H9 (cell line): ENCODE results near the gene PAXX. TPM values are rescaled to one million over a fixed set of nuclear protein-coding genes. Genes with fewer than 3 reads are reported as not detected.

Experiments
- DNase-seq: peaks from one replicate; pipeline ENCODE4 v3.0.0-alpha.2; 2017
- H2AFZ ChIP-seq: one replicate; pipeline ENCODE4 v1.6.1; 2013; ENCODE audit warnings: mild to moderate bottlenecking, low read length, control low read depth, moderate library complexity
- H2AK5ac ChIP-seq: 2 replicates; pipeline ENCODE4 v1.6.1; 2013; ENCODE audit warnings: low read length, control low read depth, mixed read lengths; ENCODE audit not compliant: insufficient read length
- H2BK120ac ChIP-seq: one replicate; pipeline ENCODE4 v1.6.1; 2013; ENCODE audit warnings: low read depth, mild to moderate bottlenecking, low read length, control low read depth, inconsistent platforms; ENCODE audit not compliant: poor library complexity, severe bottlenecking
- H2BK12ac ChIP-seq: 2 replicates; pipeline ENCODE4 v1.6.1; 2013; ENCODE audit warnings: low read length, control low read depth, mixed read lengths, low read depth; ENCODE audit not compliant: insufficient read length
- H2BK15ac ChIP-seq: 2 replicates; pipeline ENCODE4 v1.6.1; 2013; ENCODE audit warnings: low read depth, low read length, control low read depth
- H2BK20ac ChIP-seq: one replicate; pipeline ENCODE4 v1.6.1; 2013; ENCODE audit warnings: low read depth, mild to moderate bottlenecking, low read length, control low read depth, inconsistent platforms; ENCODE audit not compliant: poor library complexity, severe bottlenecking
- H2BK5ac ChIP-seq: 2 replicates; pipeline ENCODE4 v1.6.1; 2013; ENCODE audit warnings: low read length, control low read depth, mixed read lengths; ENCODE audit not compliant: insufficient read length
- H3K14ac ChIP-seq: 2 replicates; pipeline ENCODE4 v1.6.1; 2013; ENCODE audit warnings: low read length, control low read depth; ENCODE audit not compliant: insufficient read depth
- H3K18ac ChIP-seq: 2 replicates; pipeline ENCODE4 v1.6.1; 2013; ENCODE audit warnings: low read depth, mild to moderate bottlenecking, mixed read lengths, low read length, control low read depth; ENCODE audit not compliant: insufficient read length
- H3K23ac ChIP-seq: 2 replicates; pipeline ENCODE4 v1.6.1; 2013; ENCODE audit warnings: low read length, control low read depth, mixed read lengths, low read depth; ENCODE audit not compliant: insufficient read length
- H3K23me2 ChIP-seq: 2 replicates; pipeline ENCODE4 v1.6.1; 2013; ENCODE audit warnings: low read depth, mild to moderate bottlenecking, mixed read lengths, low read length, control low read depth; ENCODE audit not compliant: insufficient read length, poor library complexity, severe bottlenecking
- H3K27ac ChIP-seq: 2 replicates; pipeline ENCODE4 v1.5.1; 2013; ENCODE audit warnings: low read length, control low read depth, mixed read lengths, low read depth; ENCODE audit not compliant: insufficient read length
- H3K27me3 ChIP-seq: 2 replicates; pipeline ENCODE4 v1.6.1; 2013; ENCODE audit warnings: low read length, control low read depth, inconsistent platforms; ENCODE audit not compliant: insufficient read depth
- H3K4ac ChIP-seq: 2 replicates; pipeline ENCODE4 v1.6.1; 2013; ENCODE audit warnings: low read depth, mild to moderate bottlenecking, control low read depth, inconsistent platforms, low read length, moderate library complexity
- H3K4me1 ChIP-seq: 2 replicates; pipeline ENCODE4 v1.6.1; 2013; ENCODE audit warnings: low read length, control low read depth, inconsistent platforms; ENCODE audit not compliant: insufficient read depth
- H3K4me2 ChIP-seq: 2 replicates; pipeline ENCODE4 v1.6.1; 2013; ENCODE audit warnings: low read length, control low read depth, mixed read lengths; ENCODE audit not compliant: insufficient read length, insufficient read depth
- H3K56ac ChIP-seq: 2 replicates; pipeline ENCODE4 v1.6.1; 2013; ENCODE audit warnings: low read depth, mild to moderate bottlenecking, mixed read lengths, low read length, control low read depth; ENCODE audit not compliant: insufficient read length
- H3K79me1 ChIP-seq: 2 replicates; pipeline ENCODE4 v1.6.1; 2013; ENCODE audit warnings: low read depth, mild to moderate bottlenecking, moderate library complexity, low read length, control low read depth, inconsistent platforms; ENCODE audit not compliant: insufficient read depth, poor library complexity, severe bottlenecking
- H3K79me2 ChIP-seq: 2 replicates; pipeline ENCODE4 v1.6.1; 2013; ENCODE audit warnings: low read length, control low read depth, inconsistent platforms; ENCODE audit not compliant: insufficient read depth
- H3K9ac ChIP-seq: 2 replicates; pipeline ENCODE4 v1.6.1; 2013; ENCODE audit warnings: low read length, control low read depth, mixed read lengths; ENCODE audit not compliant: insufficient read length; ENCODE audit errors: extremely low read depth
- H3K9me3 ChIP-seq: one replicate; pipeline ENCODE4 v1.6.1; 2013; ENCODE audit warnings: low read depth, low read length, inconsistent platforms; ENCODE audit not compliant: control insufficient read depth
- H3T11ph ChIP-seq: one replicate; pipeline ENCODE4 v1.6.1; 2013; ENCODE audit warnings: mild to moderate bottlenecking, low read length, control low read depth, inconsistent platforms
- H4K20me1 ChIP-seq: one replicate; pipeline ENCODE4 v1.6.1; 2013; ENCODE audit not compliant: control insufficient read depth, insufficient read length, insufficient read depth
- H4K5ac ChIP-seq: 2 replicates; pipeline ENCODE4 v1.6.1; 2013; ENCODE audit warnings: low read depth, mild to moderate bottlenecking, mixed read lengths, low read length, control low read depth; ENCODE audit not compliant: insufficient read length
- H4K8ac ChIP-seq: replicated peaks from 2 replicates; pipeline ENCODE4 v1.6.1; 2013; ENCODE audit warnings: low read length, control low read depth, mixed read lengths, low read depth; ENCODE audit not compliant: insufficient read length
- H4K91ac ChIP-seq: 2 replicates; pipeline ENCODE4 v1.6.1; 2013; ENCODE audit warnings: low read depth, mild to moderate bottlenecking, moderate library complexity, mixed read lengths, low read length, control low read depth; ENCODE audit not compliant: insufficient read length
- H3K27ac Mint-ChIP-seq, 3 experiments: 2 replicates in 2 of 3; 3 replicates in 1 of 3; pipeline ENCODE4 v1.8.0; 2020 to 2021; ENCODE audit warnings: mixed read lengths in 3 of 3, mild to moderate bottlenecking in 1 of 3, moderate library complexity in 1 of 3
- H3K27me3 Mint-ChIP-seq: 2 replicates; pipeline ENCODE4 v1.8.0; 2021; ENCODE audit warnings: low read depth, mild to moderate bottlenecking, moderate library complexity, mixed read lengths
- H3K36me3 Mint-ChIP-seq, 3 experiments: 2 replicates in 2 of 3; 3 replicates in 1 of 3; pipeline ENCODE4 v1.8.0; 2020 to 2021; ENCODE audit warnings: low read depth in 3 of 3, mixed read lengths in 3 of 3; ENCODE audit not compliant: insufficient read depth in 1 of 3
- H3K4me1 Mint-ChIP-seq, 2 experiments: 2 replicates each; pipeline ENCODE4 v1.8.0; 2020; ENCODE audit warnings: mixed read lengths in 2 of 2
- H3K4me3 Mint-ChIP-seq, 2 experiments: 2 replicates in 1 of 2; 3 replicates in 1 of 2; pipeline ENCODE4 v1.8.0; 2020 to 2021; ENCODE audit warnings: mild to moderate bottlenecking in 2 of 2, mixed read lengths in 2 of 2, moderate library complexity in 1 of 2
- H3K9me3 Mint-ChIP-seq, 2 experiments: 2 replicates in 1 of 2; 3 replicates in 1 of 2; pipeline ENCODE4 v1.8.0; 2020; ENCODE audit warnings: mild to moderate bottlenecking in 2 of 2, mixed read lengths in 2 of 2, moderate library complexity in 1 of 2
- CTCF ChIP-seq: fragments of 200-600 bp; sonication (generic); conservative IDR thresholded peaks from 3 replicates; pipeline ENCODE4 v1.8.0; 2021; ENCODE audit warnings: antibody characterized with exemption, mild to moderate bottlenecking
- WGBS: extraction: QIAGEN DNeasy Blood & Tissue Kit; methylation state at CpG from one replicate; pipeline ENCODE4 v1.1.7; 2013; ENCODE audit warnings: missing lambda C conversion rate, low lambda C conversion rate, mixed read lengths; ENCODE audit not compliant: insufficient read length; ENCODE audit errors: extremely low coverage; 5-methylcytosine and 5-hydroxymethylcytosine counted together
- total RNA-seq: library from RNA; stranded (reverse); gene quantifications from 2 replicates; pipeline ENCODE4 v1.2.1, GENCODE V29; 2021

The PAXX gene
- total RNA-seq, 1 experiment from 2014 or later: 51.2 TPM

GRCh38 chr9:137037483-137037882, 45.3 kb downstream of the PAXX start:
- Histone ChIP-seq H3K79me1 (no peaks in the 10 kb centered on the region), H3K9ac (no peak overlapping the region), H4K8ac (no peak overlapping the region), H4K91ac (no peak overlapping the region), H2BK5ac (no peak overlapping the region), H4K20me1 (no peaks in the 10 kb centered on the region), H3K23ac (no peak overlapping the region), H2AFZ (no peak overlapping the region), H3K9me3 (no peaks in the 10 kb centered on the region), H3K18ac (no peak overlapping the region), H2AK5ac (no peak overlapping the region), H3K27ac (no peak overlapping the region), H3K27me3 (no peaks in the 10 kb centered on the region), H2BK20ac (no peak overlapping the region), H4K5ac (no peak overlapping the region), H2BK12ac (no peak overlapping the region), H3K14ac (no peak overlapping the region), H3K4me2 (no peak overlapping the region), H3K23me2 (no peaks in the 10 kb centered on the region), H3K56ac (no peak overlapping the region), H2BK15ac (no peak overlapping the region), H3K4me1 (no peaks in the 10 kb centered on the region), H3T11ph (no peak overlapping the region), H2BK120ac (no peak overlapping the region), H3K79me2 (no peaks in the 10 kb centered on the region), H3K4ac (no peak overlapping the region)
- TF ChIP-seq CTCF: no peak
- H3K4me1 Mint-ChIP-seq: no peaks in the 10 kb centered on the region; a peak in 1 of 4 replicates
- no peak overlapping the region for H3K4me3 Mint-ChIP-seq
- H3K27ac Mint-ChIP-seq: no peak overlapping the region
- peaks cover 0 to 14% (median 5%) of the 10 kb centered on the region in 3 experiments; a peak in 5 of 7 replicates for H3K36me3 Mint-ChIP-seq
- peaks cover 17% of the 10 kb centered on the region for H3K27me3 Mint-ChIP-seq
- no peak for DNase-seq
- WGBS: no CpG with 5 or more reads among the region's 10 CpGs
- no peaks in the 10 kb centered on the region for H3K9me3 Mint-ChIP-seq
